Adrenal gland (tissue), 12 donors: ENCODE results near the gene DAPK2. TPM values are rescaled to one million over a fixed set of nuclear protein-coding genes. Genes with fewer than 3 reads are reported as not detected.
"Not testable (repeated sequence)": the region's sequence is repeated elsewhere in the genome, so short reads cannot be mapped to it uniquely, and the experiment has no call there.

Experiments used
- DNase-seq, 7 donors: peaks; one replicate each; pipeline ENCODE4 v3.0.0-alpha.2; 2019 to 2020
- H3K27ac ChIP-seq, 5 donors: fragments of 200-600 bp; sonication (generic) in 4 of 5; 1 replicate in 3 of 5; 2 replicates in 2 of 5; pipeline versions ENCODE4 v1.5.1 to v1.8.0; 2016 to 2020; ENCODE audit warnings: mild to moderate bottlenecking in 1 of 5
- H3K27me3 ChIP-seq: fragments of 200-600 bp; 2 replicates; pipeline ENCODE4 v1.8.0; 2021
- H3K36me3 ChIP-seq, 2 donors: fragments of 200-600 bp; replicated peaks in 1 of 2; 1 replicate in 1 of 2; 2 replicates in 1 of 2; pipeline versions ENCODE4 v1.5.1 to v1.8.0; 2018 to 2022
- H3K4me1 ChIP-seq, 2 donors: fragments of 200-600 bp; replicated peaks in 1 of 2; 1 replicate in 1 of 2; 2 replicates in 1 of 2; pipeline versions ENCODE4 v1.5.1 to v1.8.0; 2018 to 2021
- H3K4me3 ChIP-seq, 4 donors: fragments of 200-600 bp; sonication (generic) in 3 of 4; one replicate each; pipeline ENCODE4 v1.5.1; 2016 to 2018
- H3K9me3 ChIP-seq, 3 donors: fragments of 200-600 bp; sonication (generic) in 1 of 3; replicated peaks in 1 of 3; 1 replicate in 2 of 3; 2 replicates in 1 of 3; pipeline versions ENCODE4 v1.5.1 to v1.8.0; 2016 to 2021
- POLR2A ChIP-seq, 2 donors: fragments of 450-650 bp; IDR thresholded peaks; one replicate each; pipeline ENCODE4 v1.6.1; 2017; ENCODE audit warnings: antibody characterized with exemption in 2 of 2, mild to moderate bottlenecking in 2 of 2, moderate library complexity in 1 of 2
- WGBS, 4 donors: extraction: QIAGEN DNeasy Blood & Tissue Kit in 2 of 4; methylation state at CpG; one replicate each; pipeline versions ENCODE4 v1.1.5 to v1.1.7; 2013 to 2017; 5-methylcytosine and 5-hydroxymethylcytosine counted together
- intact Hi-C, 2 donors: fragments of 100-400 bp; cut with DNase I; formaldehyde crosslinking; loops; one replicate each; pipeline versions ENCODE4 v1.14.1 to v1.15.0; 2022 to 2023
- polyA plus RNA-seq, 3 donors: library from polyadenylated mRNA; stranded (reverse); fragments of 200-250 nt in 2 of 3; fragments of 350-450 nt in 1 of 3; fragmentation: Illumina TruSeq in 1 of 3; extraction: RNeasy Lipid Tissue Mini Kit (QIAGEN cat#74804) in 1 of 3; gene quantifications; one replicate each; pipeline ENCODE4 v1.2.3, GENCODE V29; 2013 to 2014
- total RNA-seq, 9 donors: library from RNA; depleted of rRNA in 4 of 9; stranded (reverse); fragments of >200 nt in 4 of 9; fragments of 120-200 nt in 1 of 9; fragmentation: NEBNext Ultra II Directional in 1 of 9; extraction: Animal tissue kit (Norgen Biotek cat#: 25700) in 1 of 9; gene quantifications; one replicate each; pipeline versions ENCODE4 v1.1.0 to v1.2.4, GENCODE V29; 2013 to 2023
- TF ChIP-seq, protein P1 (sequence below), 6 experiments: fragments of 450-650 bp in 4 of 6; fragments of 200-600 bp in 2 of 6; sonication (generic) in 1 of 6; IDR thresholded peaks; 1 replicate in 5 of 6; 2 replicates in 1 of 6; pipeline versions ENCODE4 v1.5.1 to v1.8.0; 2016 to 2021; ENCODE audit warnings: antibody characterized with exemption in 6 of 6, mild to moderate bottlenecking in 2 of 6, moderate library complexity in 1 of 6
- donor health status: healthy with polysubstance abuse.
- donor health status: Bipolar disorder and iron deficiency.
- donor health status: DM: yes; HTN: yes; CAD: no.
- donor health status: DM: no; HTN: no; CAD: no.
- donor health status: DM: no; HTN: no; CAD: no.
- donor health status: DM: yes; HTN: yes; CAD: no.

Gene DAPK2
- total and polyA plus RNA-seq, 12 donors: 0.97 to 8.7 (median 6.1) TPM

DNA sequence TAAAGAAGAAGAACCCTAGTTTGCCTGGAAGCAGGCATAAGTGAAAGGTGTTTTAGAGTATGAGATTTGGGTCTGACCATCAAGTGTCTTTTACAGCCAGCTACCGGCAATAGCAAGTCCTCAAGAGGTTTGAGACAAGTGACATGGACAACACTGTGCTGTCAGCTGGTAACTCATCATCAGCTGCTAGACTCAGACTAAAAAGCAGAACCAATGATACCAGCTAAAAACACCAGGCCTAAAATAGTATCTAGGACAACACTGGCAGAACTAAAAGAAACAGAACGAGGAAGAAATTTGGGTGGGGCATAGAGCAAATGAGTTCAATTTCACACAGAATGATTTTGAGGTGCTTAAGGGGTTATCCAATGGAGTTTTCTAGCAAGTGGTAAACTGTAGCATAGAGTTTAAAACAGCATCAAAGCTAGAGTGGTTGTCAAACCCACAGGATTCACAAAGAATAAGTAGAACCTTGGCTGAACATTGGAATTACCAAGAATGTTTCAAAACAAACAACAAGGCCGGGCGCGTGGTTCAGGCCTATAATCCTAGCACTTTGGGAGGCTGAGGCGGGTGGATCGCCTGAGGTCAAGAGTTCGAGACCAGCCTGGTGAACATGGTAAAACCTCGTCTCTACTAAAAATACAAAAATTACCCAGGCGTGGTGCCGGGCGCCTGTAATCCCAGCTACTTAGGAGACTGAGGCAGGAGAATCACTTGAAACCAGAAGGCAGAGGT is 43.4 kb upstream of the DAPK2 start:
- H3K9me3 ChIP-seq: no peaks in the 10 kb centered on the region
- peaks cover 20 to 49% of the 10 kb centered on the region in 2 donors for H3K4me1 ChIP-seq
- peak overlapping the region; percentile 9 to 63 (median 48) for H3K27ac ChIP-seq
- no peak for TF ChIP-seq POLR2A (IDR thresholded peaks at IDR 0.05)
- TF ChIP-seq, protein P1, sequence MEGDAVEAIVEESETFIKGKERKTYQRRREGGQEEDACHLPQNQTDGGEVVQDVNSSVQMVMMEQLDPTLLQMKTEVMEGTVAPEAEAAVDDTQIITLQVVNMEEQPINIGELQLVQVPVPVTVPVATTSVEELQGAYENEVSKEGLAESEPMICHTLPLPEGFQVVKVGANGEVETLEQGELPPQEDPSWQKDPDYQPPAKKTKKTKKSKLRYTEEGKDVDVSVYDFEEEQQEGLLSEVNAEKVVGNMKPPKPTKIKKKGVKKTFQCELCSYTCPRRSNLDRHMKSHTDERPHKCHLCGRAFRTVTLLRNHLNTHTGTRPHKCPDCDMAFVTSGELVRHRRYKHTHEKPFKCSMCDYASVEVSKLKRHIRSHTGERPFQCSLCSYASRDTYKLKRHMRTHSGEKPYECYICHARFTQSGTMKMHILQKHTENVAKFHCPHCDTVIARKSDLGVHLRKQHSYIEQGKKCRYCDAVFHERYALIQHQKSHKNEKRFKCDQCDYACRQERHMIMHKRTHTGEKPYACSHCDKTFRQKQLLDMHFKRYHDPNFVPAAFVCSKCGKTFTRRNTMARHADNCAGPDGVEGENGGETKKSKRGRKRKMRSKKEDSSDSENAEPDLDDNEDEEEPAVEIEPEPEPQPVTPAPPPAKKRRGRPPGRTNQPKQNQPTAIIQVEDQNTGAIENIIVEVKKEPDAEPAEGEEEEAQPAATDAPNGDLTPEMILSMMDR (IDR thresholded peaks at IDR 0.05): no peak
- peaks cover 0 to 29% of the 10 kb centered on the region in 2 donors for H3K36me3 ChIP-seq
- WGBS, 4 donors: 76 to 90% (median 83%) methylated on average over 12 of the region's 12 CpGs
- intact Hi-C loops: loop anchor here in 1 of 2 donors (10.0 kb wide), 1 partner anchor 55 kb away; no protein-coding TSS in a partner anchor
- no peaks in the 10 kb centered on the region for H3K27me3 ChIP-seq
- no peak for DNase-seq
- H3K4me3 ChIP-seq: no peak overlapping the region

DNA sequence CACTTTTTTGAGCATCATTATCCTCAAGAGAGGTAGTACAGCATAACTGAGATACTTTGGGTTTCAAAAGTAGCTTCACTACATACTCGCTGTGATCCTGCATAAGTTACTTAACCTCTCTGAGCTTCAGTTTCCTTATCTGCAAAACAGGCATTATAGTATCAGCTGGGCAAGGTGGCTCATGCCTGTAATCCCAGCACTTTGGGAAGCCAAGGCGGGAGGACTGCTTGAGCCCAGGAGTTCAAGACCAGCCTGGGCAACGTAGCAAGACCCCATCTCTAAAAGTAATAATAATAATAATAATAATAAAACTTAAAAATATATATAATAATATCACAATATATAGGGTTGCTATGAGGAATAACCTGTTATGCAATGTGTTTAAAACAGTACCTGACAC is 36.5 kb upstream of the DAPK2 start:
- WGBS, 4 donors: 65 to 96% (median 83%) methylated on average over 3 of the region's 3 CpGs
- Histone ChIP-seq H3K9me3 (no peaks in the 10 kb centered on the region), H3K27ac (no peak overlapping the region), H3K36me3 (peaks cover 0 to 53% of the 10 kb centered on the region in 2 donors), H3K27me3 (no peaks in the 10 kb centered on the region), H3K4me1 (no peaks in the 10 kb centered on the region), H3K4me3 (no peak overlapping the region)
- intact Hi-C loops: loop anchor here in 1 of 2 donors (10.0 kb wide), 1 partner anchor 62 kb away; no protein-coding TSS in a partner anchor
- TF ChIP-seq POLR2A (IDR thresholded peaks at IDR 0.05): no peak
- TF ChIP-seq, protein P1 (IDR thresholded peaks at IDR 0.05): no peak
- DNase-seq: no peak

DNA sequence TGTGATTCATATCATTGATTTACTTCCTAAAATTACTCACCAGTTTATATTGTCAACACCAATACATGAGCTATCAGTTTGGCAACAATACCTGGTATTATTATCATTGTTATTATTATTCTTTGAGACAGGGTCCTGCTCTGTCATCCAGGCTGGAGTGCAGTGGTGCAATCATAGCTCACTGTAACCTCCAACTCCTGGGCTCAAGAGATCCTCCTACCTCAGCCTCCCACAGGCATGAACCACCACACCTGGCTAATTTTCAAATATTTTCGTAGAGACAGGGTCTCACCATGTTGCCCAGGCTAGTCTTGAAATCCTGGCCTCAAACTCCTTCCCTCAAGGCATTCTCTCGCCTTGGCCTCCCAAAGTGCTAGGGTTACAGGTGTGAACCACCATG is 27.2 kb upstream of the DAPK2 start:
- H3K27me3 ChIP-seq, DNase-seq, H3K4me3 ChIP-seq, H3K9me3 ChIP-seq, H3K36me3 ChIP-seq, intact Hi-C loops: not testable (repeated sequence)
- 95 to 100% (median 100%) methylated on average over 2 of the region's 2 CpGs for WGBS, 4 donors
- Histone ChIP-seq H3K4me1 (peaks cover 41 to 49% of the 10 kb centered on the region in 2 donors), H3K27ac (peak overlapping the region; percentile 41 to 95 (median 87))

DNA sequence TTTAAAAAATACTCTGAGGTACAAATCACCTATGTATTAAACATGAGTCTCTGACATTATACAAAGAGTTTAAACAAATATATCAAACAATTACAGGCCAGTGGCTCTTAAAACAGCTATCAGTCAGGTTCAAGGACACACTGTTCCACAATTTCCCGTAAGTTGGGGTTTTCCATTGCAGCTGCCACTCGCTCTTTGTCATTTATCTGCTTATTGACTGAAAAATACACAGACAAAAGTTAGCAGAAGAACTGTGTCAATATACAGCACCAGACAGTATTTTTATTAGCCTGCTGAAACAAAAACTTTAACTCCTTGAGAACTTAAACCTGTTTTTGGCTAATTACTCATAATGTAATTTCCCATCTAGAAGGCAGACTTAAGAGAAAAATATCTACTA is 26.5 kb upstream of the DAPK2 start:
- WGBS, 4 donors: 27 to 54% (median 35%) methylated on average over 2 of the region's 2 CpGs
- H3K27ac ChIP-seq: peak overlapping the region; percentile 48 to 95 (median 87)
- intact Hi-C loops: no loop called here

More for the DNA sequence above, 26.5 kb upstream of the DAPK2 start:
- Histone ChIP-seq H3K9me3 (no peaks in the 10 kb centered on the region), H3K4me3 (no peak overlapping the region), H3K27me3 (no peaks in the 10 kb centered on the region), H3K4me1 (peaks cover 41 to 51% of the 10 kb centered on the region in 2 donors), H3K36me3 (peaks cover 0 to 10% of the 10 kb centered on the region in 2 donors)
- DNase-seq: peak in 5 of 7 donors; percentile 47 to 73 (median 61)
- TF ChIP-seq, protein P1 (IDR thresholded peaks at IDR 0.05): no peak
- no peak for TF ChIP-seq POLR2A (IDR thresholded peaks at IDR 0.05)
